Activated naive CD4-positive, alpha-beta T cell treated with anti-CD3 and anti-CD28 coated beads, Interleukin-2, amount 50 U/mL, for 24 hours (primary cell): ENCODE data around the gene FANCI.
"Not testable (repeated sequence)": the region's sequence is repeated elsewhere in the genome, so short reads cannot be mapped to it uniquely, and the experiment has no call there.

ENCODE experiments used
- H3K27ac Mint-ChIP-seq: one replicate; pipeline ENCODE4 v1.8.0; 2021; ENCODE audit warnings: mild to moderate bottlenecking, mixed read lengths
- H3K27me3 Mint-ChIP-seq: one replicate; pipeline ENCODE4 v1.8.0; 2021; ENCODE audit warnings: mixed read lengths
- H3K36me3 Mint-ChIP-seq: one replicate; pipeline ENCODE4 v1.8.0; 2021; ENCODE audit warnings: mixed read lengths
- H3K4me1 Mint-ChIP-seq: one replicate; pipeline ENCODE4 v1.8.0; 2021; ENCODE audit warnings: mixed read lengths
- H3K4me3 Mint-ChIP-seq: one replicate; pipeline ENCODE4 v1.8.0; 2021; ENCODE audit warnings: mild to moderate bottlenecking, mixed read lengths
- H3K9me3 Mint-ChIP-seq: one replicate; pipeline ENCODE4 v1.8.0; 2021; ENCODE audit warnings: mixed read lengths

Gene FANCI

GRCh38 chr15:89248584-89248983 lies 4.8 kb downstream of the FANCI start:
- H3K4me1 Mint-ChIP-seq: peaks cover 28% of the 10 kb centered on the region
- H3K36me3 Mint-ChIP-seq: peaks cover 17% of the 10 kb centered on the region
- H3K4me3 Mint-ChIP-seq: no peak overlapping the region
- H3K27me3 Mint-ChIP-seq: no peaks in the 10 kb centered on the region
- H3K27ac Mint-ChIP-seq: no peak overlapping the region
- H3K9me3 Mint-ChIP-seq: no peaks in the 10 kb centered on the region

DNA sequence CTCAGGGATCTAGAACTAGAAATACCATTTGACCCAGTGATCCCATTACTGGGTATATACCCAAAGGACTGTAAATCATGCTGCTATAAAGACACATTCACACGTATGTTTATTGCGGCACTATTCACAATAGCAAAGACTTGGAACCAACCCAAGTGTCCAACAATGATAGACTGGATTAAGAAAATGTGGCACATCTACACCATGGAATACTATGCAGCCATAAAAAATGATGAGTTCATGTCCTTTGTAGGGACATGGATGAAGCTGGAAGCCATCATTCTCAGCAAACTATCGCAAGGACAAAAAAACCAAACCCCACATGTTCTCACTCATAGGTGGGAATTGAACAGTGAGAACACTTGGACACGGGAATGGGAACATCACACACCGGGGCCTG lies 6.4 kb downstream of the FANCI start:
- Mint-ChIP-seq H3K36me3 (peaks cover 23% of the 10 kb centered on the region), H3K4me1 (peaks cover 14% of the 10 kb centered on the region)
- H3K27ac Mint-ChIP-seq, H3K9me3 Mint-ChIP-seq, H3K27me3 Mint-ChIP-seq, H3K4me3 Mint-ChIP-seq: not testable (repeated sequence)

DNA sequence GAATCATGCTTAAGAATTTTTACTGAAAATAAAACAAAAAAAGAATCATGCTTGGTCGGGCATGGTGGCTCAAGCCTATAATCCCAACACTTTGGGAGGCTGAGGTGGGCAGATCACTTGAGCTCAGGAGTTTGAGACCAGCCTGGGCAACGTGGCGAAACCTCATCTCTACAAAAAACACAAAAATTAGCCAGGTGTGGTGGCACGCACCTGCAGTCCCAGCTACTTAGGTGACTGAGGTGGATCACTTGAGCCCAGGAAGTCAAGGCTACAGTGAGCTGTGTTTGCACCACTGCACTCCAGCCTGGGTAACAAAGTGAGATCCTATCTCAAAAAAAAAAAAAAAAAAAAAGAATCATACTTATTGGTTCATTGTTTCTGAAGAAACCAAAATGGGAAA lies 33.5 kb downstream of the FANCI start:
- H3K36me3 Mint-ChIP-seq: peaks cover 14% of the 10 kb centered on the region
- not testable (repeated sequence) for H3K27me3 Mint-ChIP-seq, H3K4me3 Mint-ChIP-seq, H3K27ac Mint-ChIP-seq, H3K9me3 Mint-ChIP-seq, H3K4me1 Mint-ChIP-seq

DNA sequence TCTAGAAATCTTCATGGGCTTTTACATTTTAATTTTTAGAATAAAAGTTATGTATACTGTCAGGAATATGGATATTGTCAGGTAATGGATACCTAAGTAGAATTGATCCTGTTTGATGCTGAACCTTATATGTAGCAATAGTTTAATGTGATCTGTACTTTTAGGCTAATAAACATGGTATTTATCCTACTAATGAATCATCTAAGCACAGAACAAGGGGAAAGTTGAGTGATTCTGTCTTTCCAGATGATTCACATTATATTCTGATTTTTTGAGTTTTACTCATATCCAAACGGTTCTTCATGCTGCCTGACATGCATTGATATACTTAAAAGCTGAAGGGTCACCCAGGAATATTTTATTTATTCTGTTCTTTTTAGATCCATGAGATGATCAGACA lies 34.5 kb downstream of the FANCI start:
- peaks cover 14% of the 10 kb centered on the region for H3K36me3 Mint-ChIP-seq
- no peaks in the 10 kb centered on the region for H3K9me3 Mint-ChIP-seq
- no peak overlapping the region for H3K27ac Mint-ChIP-seq
- H3K4me1 Mint-ChIP-seq: peaks cover 9% of the 10 kb centered on the region
- no peaks in the 10 kb centered on the region for H3K27me3 Mint-ChIP-seq
- H3K4me3 Mint-ChIP-seq: no peak overlapping the region

- Mint-ChIP-seq H3K4me3 (no peak overlapping the region), H3K27ac (no peak overlapping the region), H3K9me3 (no peaks in the 10 kb centered on the region), H3K4me1 (peaks cover 9% of the 10 kb centered on the region), H3K27me3 (no peaks in the 10 kb centered on the region), H3K36me3 (peaks cover 26% of the 10 kb centered on the region)
Observed at GRCh38 chr15:89282631-89283030, 38.9 kb downstream of the FANCI start.

- Mint-ChIP-seq H3K27ac (no peak overlapping the region), H3K4me3 (no peak overlapping the region), H3K4me1 (peaks cover 6% of the 10 kb centered on the region), H3K9me3 (no peaks in the 10 kb centered on the region), H3K36me3 (peaks cover 27% of the 10 kb centered on the region), H3K27me3 (no peaks in the 10 kb centered on the region)
Observed at GRCh38 chr15:89283201-89283600, 39.4 kb downstream of the FANCI start.

DNA sequence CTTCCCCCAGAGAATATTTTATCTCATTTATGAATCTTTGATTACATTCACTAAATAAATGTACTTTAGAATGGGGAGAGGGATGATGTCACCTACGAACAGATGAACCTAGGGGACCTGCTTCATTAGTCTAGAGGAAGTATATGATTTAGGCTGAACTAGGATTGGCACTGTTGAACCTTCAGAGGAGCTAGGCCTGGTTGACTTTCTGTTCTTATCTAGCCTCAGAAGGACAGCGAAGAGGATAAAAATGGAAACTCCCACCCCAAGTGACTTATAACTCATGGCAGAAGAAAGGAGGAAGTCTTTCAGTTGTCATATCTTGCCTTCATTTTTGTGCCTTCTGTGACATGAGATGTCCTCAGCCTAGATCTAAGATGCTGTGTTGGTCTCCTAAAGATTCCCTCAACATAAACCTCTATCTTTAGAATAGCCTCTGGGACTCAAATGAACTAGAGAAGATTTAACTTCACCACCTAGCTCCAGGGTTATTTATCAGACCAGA lies 48.2 kb downstream of the FANCI start:
- H3K27me3 Mint-ChIP-seq: no peaks in the 10 kb centered on the region
- no peak overlapping the region for H3K27ac Mint-ChIP-seq
- H3K36me3 Mint-ChIP-seq: peaks cover 16% of the 10 kb centered on the region
- H3K9me3 Mint-ChIP-seq: no peaks in the 10 kb centered on the region
- no peaks in the 10 kb centered on the region for H3K4me1 Mint-ChIP-seq
- no peak overlapping the region for H3K4me3 Mint-ChIP-seq

DNA sequence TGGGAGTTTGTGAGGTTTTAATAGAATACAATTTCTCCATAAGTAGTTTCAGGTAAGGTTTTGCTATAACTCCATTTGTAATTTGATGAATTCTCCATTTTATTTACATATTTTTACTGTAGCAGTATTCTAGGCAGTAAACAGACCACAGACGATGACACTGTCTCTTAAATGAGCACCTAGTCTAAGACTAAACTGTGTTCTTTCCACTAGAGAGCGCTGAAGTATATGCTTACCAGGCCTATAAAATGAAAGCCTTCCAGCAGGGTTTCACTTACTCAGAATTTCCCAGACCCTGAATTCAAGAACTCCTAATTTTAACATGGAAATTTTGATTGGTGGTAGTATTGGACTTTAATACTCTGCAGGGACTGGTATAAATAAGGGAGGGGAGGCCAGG lies 49.2 kb downstream of the FANCI start:
- Mint-ChIP-seq H3K9me3 (no peaks in the 10 kb centered on the region), H3K4me3 (no peak overlapping the region), H3K36me3 (peaks cover 9% of the 10 kb centered on the region), H3K4me1 (no peaks in the 10 kb centered on the region), H3K27ac (no peak overlapping the region), H3K27me3 (no peaks in the 10 kb centered on the region)

DNA sequence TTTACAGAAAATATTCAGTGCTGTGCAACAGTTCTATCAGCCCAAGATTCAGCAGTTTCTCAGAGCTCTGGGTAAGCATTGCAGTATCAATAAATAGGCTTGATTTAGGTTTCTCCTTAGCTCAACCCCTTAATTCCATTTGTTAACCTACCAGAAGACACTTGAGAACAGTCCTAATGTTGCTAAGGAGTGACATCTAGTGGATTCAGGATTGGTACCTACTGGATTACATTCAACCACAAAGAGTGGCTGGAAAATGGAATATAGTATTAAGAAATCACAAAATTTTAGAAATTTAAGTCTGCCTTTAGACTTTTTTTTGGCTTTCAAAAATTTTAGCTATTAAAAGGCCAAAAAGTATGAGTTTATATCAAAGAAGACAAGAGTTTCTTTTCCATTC lies 56.1 kb downstream of the FANCI start:
- no peak overlapping the region for H3K27ac Mint-ChIP-seq
- H3K36me3 Mint-ChIP-seq: peaks cover 16% of the 10 kb centered on the region
- no peaks in the 10 kb centered on the region for H3K4me1 Mint-ChIP-seq
- H3K9me3 Mint-ChIP-seq: no peaks in the 10 kb centered on the region
- no peaks in the 10 kb centered on the region for H3K27me3 Mint-ChIP-seq
- no peak overlapping the region for H3K4me3 Mint-ChIP-seq

DNA sequence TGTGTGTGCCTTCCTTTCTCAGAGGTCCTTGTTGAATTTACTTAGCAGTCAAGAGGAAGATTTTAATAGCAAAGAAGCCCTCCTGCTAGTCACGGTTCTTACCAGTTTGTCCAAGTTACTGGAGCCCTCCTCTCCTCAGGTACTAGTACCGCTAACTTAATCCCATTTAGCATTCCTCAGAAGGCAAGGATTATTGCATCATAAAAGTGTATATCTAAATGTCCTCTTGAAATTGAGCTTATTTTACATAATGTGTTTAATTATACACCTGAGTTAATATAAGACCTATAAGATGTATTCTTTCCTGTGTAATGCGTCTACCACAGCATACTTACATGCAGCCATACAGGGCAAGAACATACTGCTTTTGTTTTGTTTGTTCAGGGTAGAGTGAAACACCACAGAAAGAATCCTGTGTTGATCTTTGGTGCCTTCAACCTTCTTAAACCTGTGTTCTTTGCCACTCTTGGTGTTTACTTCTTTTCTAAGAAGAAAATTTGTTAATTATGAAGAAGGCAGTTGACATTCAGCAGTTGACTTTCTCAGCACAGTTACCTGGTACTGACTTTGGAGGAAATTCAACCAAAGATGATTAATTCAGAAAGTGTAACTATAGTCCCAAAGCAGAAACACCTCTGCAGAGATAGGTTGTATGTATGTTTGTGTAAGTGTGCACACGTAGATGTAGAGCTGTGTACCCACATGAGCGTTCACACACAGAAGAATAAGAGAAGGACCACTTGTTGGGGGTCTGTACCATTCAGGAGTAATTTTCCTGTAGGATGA lies 57.7 kb downstream of the FANCI start:
- no peak overlapping the region for H3K27ac Mint-ChIP-seq
- H3K36me3 Mint-ChIP-seq: peaks cover 13% of the 10 kb centered on the region
- H3K4me1 Mint-ChIP-seq: no peaks in the 10 kb centered on the region
- no peak overlapping the region for H3K4me3 Mint-ChIP-seq
- H3K27me3 Mint-ChIP-seq: no peaks in the 10 kb centered on the region
- no peaks in the 10 kb centered on the region for H3K9me3 Mint-ChIP-seq

DNA sequence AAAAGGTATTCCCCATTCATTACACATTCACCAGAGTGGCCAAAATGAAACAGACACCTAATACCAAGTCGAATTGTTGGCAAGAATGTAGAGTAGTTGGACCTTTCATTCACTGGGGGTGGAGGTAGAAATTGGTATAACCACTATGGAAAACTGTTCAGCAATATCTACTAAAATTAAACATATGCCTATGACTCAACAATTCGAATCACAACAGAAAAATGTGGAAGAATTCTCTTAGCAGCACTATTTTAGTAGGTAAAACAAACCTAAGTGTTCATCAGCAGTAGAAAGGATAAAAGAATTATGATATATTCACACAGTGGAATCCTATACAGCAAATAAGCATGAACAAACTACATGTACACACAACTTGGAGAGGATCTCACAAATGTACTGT lies 60.2 kb downstream of the FANCI start:
- no peak overlapping the region for H3K4me3 Mint-ChIP-seq
- H3K9me3 Mint-ChIP-seq: no peaks in the 10 kb centered on the region
- peaks cover 9% of the 10 kb centered on the region for H3K36me3 Mint-ChIP-seq
- H3K27ac Mint-ChIP-seq: no peak overlapping the region
- H3K27me3 Mint-ChIP-seq: no peaks in the 10 kb centered on the region
- H3K4me1 Mint-ChIP-seq: no peaks in the 10 kb centered on the region

GRCh38 chr15:89305395-89305794 lies 61.6 kb downstream of the FANCI start:
- Mint-ChIP-seq H3K4me3 (no peak overlapping the region), H3K27me3 (no peaks in the 10 kb centered on the region), H3K9me3 (no peaks in the 10 kb centered on the region), H3K4me1 (no peaks in the 10 kb centered on the region), H3K36me3 (peaks cover 6% of the 10 kb centered on the region), H3K27ac (no peak overlapping the region)

- Mint-ChIP-seq H3K36me3 (peaks cover 5% of the 10 kb centered on the region), H3K4me1 (no peaks in the 10 kb centered on the region), H3K27ac (no peak overlapping the region), H3K9me3 (no peaks in the 10 kb centered on the region), H3K4me3 (no peak overlapping the region), H3K27me3 (no peaks in the 10 kb centered on the region)
Observed at GRCh38 chr15:89307046-89307587, 63.3 kb downstream of the FANCI start.

DNA sequence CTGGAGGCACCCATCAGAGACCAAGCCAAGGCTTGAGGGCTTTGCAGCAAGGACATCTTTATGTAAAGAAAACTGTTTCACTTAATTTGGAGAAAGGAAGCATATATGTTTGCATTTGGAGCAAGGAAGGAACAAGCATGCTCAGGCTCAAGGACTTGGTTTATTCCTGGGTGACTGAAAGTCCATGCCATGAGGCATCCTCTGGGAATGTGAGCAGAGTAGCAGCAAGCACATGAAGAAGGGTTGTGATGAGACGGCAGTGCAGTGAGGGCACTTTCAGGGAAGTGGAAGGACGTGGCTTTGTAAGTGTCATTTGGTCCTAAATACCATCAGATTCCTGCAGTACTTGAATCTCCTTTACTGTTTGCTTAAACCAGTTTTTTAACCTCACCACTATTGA lies 64.0 kb downstream of the FANCI start:
- Mint-ChIP-seq H3K4me1 (peaks cover under 1% of the 10 kb centered on the region), H3K9me3 (no peaks in the 10 kb centered on the region), H3K27ac (no peak overlapping the region), H3K4me3 (no peak overlapping the region), H3K36me3 (peaks cover 5% of the 10 kb centered on the region), H3K27me3 (no peaks in the 10 kb centered on the region)

DNA sequence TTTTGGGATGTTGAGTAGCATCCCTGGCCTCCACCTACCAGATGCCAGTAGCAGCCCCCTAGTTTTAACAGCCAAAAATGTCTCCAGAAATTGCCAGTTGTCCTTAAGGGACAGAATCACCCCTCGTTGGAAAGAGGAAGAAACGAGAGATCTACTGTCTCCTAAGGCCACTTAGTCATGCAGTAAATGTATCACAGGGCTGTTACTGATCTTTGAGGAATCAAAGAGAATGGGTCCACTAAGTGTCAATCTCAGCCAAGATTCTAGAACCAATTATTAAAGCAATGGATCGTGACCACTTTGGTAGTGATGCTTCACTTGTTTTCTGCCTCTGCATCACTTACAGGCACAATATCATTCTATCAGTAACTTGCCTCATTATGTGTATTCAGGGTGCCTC lies 64.5 kb downstream of the FANCI start:
- no peaks in the 10 kb centered on the region for H3K9me3 Mint-ChIP-seq
- H3K4me1 Mint-ChIP-seq: peaks cover 5% of the 10 kb centered on the region
- no peak overlapping the region for H3K27ac Mint-ChIP-seq
- no peak overlapping the region for H3K4me3 Mint-ChIP-seq
- H3K27me3 Mint-ChIP-seq: no peaks in the 10 kb centered on the region
- peaks cover 5% of the 10 kb centered on the region for H3K36me3 Mint-ChIP-seq

DNA sequence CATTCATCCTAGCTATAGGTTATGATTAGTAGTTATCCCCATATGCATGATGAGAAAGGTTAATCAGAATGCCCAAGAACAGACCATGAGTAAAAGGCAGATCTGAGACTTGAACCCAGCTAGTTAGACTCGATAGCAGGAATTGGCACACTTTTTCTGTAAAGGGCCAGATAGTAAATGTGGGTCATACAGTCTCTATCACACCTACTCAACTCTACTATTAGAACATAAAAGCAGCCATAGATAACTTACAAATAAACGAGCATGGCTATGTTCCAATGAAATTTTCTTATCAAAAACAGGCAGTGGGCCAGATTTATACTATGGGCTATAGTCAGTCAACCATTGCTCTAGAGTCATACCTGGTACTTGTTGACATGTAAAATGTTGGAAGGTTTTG lies 66.2 kb downstream of the FANCI start:
- H3K9me3 Mint-ChIP-seq: no peaks in the 10 kb centered on the region
- H3K27ac Mint-ChIP-seq: peak overlapping the region; percentile 59
- peaks cover 6% of the 10 kb centered on the region for H3K4me1 Mint-ChIP-seq
- peaks cover 4% of the 10 kb centered on the region for H3K36me3 Mint-ChIP-seq
- no peak overlapping the region for H3K4me3 Mint-ChIP-seq
- no peaks in the 10 kb centered on the region for H3K27me3 Mint-ChIP-seq
